GM12801 (cell line): ENCODE measurements around the gene ZC3H15.

Source experiments
- CTCF ChIP-seq: IDR thresholded peaks from one replicate; pipeline ENCODE4 v1.5.1; 2011; ENCODE audit warnings: control low read depth; ENCODE audit not compliant: insufficient read length; ENCODE audit errors: extremely low read depth

ZC3H15 gene

GRCh38 chr2:186522450-186522849 is 36.4 kb downstream of the ZC3H15 start:
- TF ChIP-seq CTCF = no peak

- TF ChIP-seq CTCF = no peak
These were observed 37.7 kb downstream of the ZC3H15 start for GRCh38 chr2:186523791-186524190.

GRCh38 chr2:186526281-186526680 is 40.2 kb downstream of the ZC3H15 start:
- no peak for TF ChIP-seq CTCF

GRCh38 chr2:186530314-186530713 is 44.3 kb downstream of the ZC3H15 start:
- no peak for TF ChIP-seq CTCF

- no peak for TF ChIP-seq CTCF
These were observed 45.3 kb downstream of the ZC3H15 start for GRCh38 chr2:186531257-186531775.

GRCh38 chr2:186532891-186533290 is 46.8 kb downstream of the ZC3H15 start:
- no peak for TF ChIP-seq CTCF

- no peak for TF ChIP-seq CTCF
These were observed 47.7 kb downstream of the ZC3H15 start for GRCh38 chr2:186533717-186534116.

- TF ChIP-seq CTCF = no peak
These were observed 48.3 kb downstream of the ZC3H15 start for GRCh38 chr2:186534406-186534805.
